Calu3 (cell line): Measurements from ENCODE around the gene CACHD1. TPM values are rescaled to one million over a fixed set of nuclear protein-coding genes. Genes with fewer than 3 reads are reported as not detected.

Source experiments
- BruUV-seq: library from RNA; stranded (reverse); fragments of 400-500 nt; replicated peaks from 2 replicates; lab custom pipeline; 2021; lab: Mats Ljungman, UMichigan
- CTCF ChIA-PET: fragments of 300-600 bp; sonication (Branson Sonifier 250); formaldehyde crosslinking; loops from one replicate; lab custom pipeline; 2022; ENCODE audit warnings: antibody characterized with exemption; lab: Charles Lee
- DNase-seq: peaks from one replicate; pipeline ENCODE4 v3.0.0; 2022
- H3K27ac Mint-ChIP-seq: one replicate; pipeline ENCODE4 v1.8.0; 2022; ENCODE audit warnings: mixed read lengths; ENCODE audit not compliant: unreplicated experiment
- H3K27me3 Mint-ChIP-seq: one replicate; pipeline ENCODE4 v1.8.0; 2022; ENCODE audit warnings: mixed read lengths; ENCODE audit not compliant: unreplicated experiment
- H3K36me3 Mint-ChIP-seq: one replicate; pipeline ENCODE4 v1.8.0; 2022; ENCODE audit warnings: mild to moderate bottlenecking, moderate library complexity, mixed read lengths; ENCODE audit not compliant: insufficient read depth, unreplicated experiment
- H3K4me1 Mint-ChIP-seq: one replicate; pipeline ENCODE4 v1.8.0; 2022; ENCODE audit warnings: mild to moderate bottlenecking, low read depth, mixed read lengths; ENCODE audit not compliant: unreplicated experiment
- H3K4me3 Mint-ChIP-seq: one replicate; pipeline ENCODE4 v1.8.0; 2022; ENCODE audit warnings: mild to moderate bottlenecking, low read depth, moderate library complexity, mixed read lengths; ENCODE audit not compliant: unreplicated experiment
- H3K9me3 Mint-ChIP-seq: one replicate; pipeline ENCODE4 v1.8.0; 2022; ENCODE audit warnings: low read depth, mixed read lengths; ENCODE audit not compliant: unreplicated experiment
- intact Hi-C: fragments of 100-400 bp; cut with micrococcal nuclease; formaldehyde crosslinking; loops from one replicate; pipeline ENCODE4 v1.10.0; 2022; ENCODE audit not compliant: unreplicated experiment
- total RNA-seq: library from RNA; stranded (reverse); gene quantifications from 2 replicates; pipeline ENCODE4 v1.2.3, GENCODE V29; 2022
- TF ChIP-seq, protein P1 (sequence below): fragments of 200-600 bp; IDR thresholded peaks from one replicate; pipeline ENCODE4 v1.8.0; 2022; ENCODE audit warnings: antibody characterized with exemption; ENCODE audit not compliant: unreplicated experiment

Gene CACHD1
- total RNA-seq, 1 experiment from 2014 or later: 3.5 TPM

DNA sequence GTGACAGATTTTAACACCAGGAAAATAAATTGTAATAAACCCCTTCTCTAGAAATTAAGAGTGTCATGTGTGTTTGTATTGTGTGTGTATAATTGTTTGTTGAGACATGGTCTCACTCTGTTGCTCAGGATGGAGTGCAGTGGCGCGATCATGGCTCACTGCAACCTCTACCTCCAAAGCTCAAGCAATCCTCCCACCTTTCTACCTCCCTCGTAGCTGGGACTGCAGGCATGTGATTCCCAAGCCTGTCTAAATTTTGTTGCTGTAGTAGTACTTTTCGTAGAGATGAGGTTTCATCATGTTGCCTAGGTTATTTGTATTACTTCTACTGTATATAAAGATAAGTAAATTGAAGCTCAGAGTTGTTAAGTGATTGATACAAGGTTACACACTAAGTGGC is 206.5 kb downstream of the CACHD1 start:
- no TSS peak for BruUV-seq
- no peak overlapping the region for H3K4me3 Mint-ChIP-seq
- H3K4me1 Mint-ChIP-seq: no peaks in the 10 kb centered on the region
- no peaks in the 10 kb centered on the region for H3K36me3 Mint-ChIP-seq
- no peaks in the 10 kb centered on the region for H3K9me3 Mint-ChIP-seq
- intact Hi-C loops: loop anchor here (10.0 kb wide), 1 partner anchor 172 kb away; no protein-coding TSS in a partner anchor
- H3K27ac Mint-ChIP-seq: no peak overlapping the region
- CTCF ChIA-PET: interaction anchor here (0.6 kb wide), 1 partner anchor 125 kb away, joined by 7 read pairs; no protein-coding TSS in a partner anchor
- no peaks in the 10 kb centered on the region for H3K27me3 Mint-ChIP-seq
- TF ChIP-seq, protein P1, sequence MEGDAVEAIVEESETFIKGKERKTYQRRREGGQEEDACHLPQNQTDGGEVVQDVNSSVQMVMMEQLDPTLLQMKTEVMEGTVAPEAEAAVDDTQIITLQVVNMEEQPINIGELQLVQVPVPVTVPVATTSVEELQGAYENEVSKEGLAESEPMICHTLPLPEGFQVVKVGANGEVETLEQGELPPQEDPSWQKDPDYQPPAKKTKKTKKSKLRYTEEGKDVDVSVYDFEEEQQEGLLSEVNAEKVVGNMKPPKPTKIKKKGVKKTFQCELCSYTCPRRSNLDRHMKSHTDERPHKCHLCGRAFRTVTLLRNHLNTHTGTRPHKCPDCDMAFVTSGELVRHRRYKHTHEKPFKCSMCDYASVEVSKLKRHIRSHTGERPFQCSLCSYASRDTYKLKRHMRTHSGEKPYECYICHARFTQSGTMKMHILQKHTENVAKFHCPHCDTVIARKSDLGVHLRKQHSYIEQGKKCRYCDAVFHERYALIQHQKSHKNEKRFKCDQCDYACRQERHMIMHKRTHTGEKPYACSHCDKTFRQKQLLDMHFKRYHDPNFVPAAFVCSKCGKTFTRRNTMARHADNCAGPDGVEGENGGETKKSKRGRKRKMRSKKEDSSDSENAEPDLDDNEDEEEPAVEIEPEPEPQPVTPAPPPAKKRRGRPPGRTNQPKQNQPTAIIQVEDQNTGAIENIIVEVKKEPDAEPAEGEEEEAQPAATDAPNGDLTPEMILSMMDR: no peak
- DNase-seq: no peak

DNA sequence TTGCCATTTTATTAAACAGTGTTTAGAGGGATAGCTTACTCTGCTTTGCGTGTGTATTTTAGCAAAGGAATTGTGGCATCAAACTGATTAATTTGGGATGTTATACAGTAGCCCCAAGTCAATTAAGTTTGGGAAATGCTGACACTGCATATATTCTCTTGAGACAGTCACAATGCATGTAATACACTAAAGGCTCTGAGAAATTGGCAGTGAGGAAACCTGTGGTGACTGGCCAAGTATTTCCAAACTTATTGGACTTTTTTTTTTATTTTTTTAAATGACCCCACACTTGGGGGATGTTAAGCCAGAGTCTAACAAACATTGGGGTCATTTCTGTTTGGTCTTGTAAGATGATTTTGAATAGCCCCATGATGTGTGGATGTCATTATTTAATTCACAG is 207.6 kb downstream of the CACHD1 start:
- Mint-ChIP-seq H3K9me3 (no peaks in the 10 kb centered on the region), H3K36me3 (no peaks in the 10 kb centered on the region), H3K27me3 (no peaks in the 10 kb centered on the region), H3K27ac (no peak overlapping the region), H3K4me3 (no peak overlapping the region), H3K4me1 (no peaks in the 10 kb centered on the region)
- DNase-seq: no peak
- CTCF ChIA-PET: no interaction called here
- intact Hi-C loops: loop anchor here (10.0 kb wide), 1 partner anchor 173 kb away; no protein-coding TSS in a partner anchor
- BruUV-seq: no TSS peak
- TF ChIP-seq, protein P1: no peak

DNA sequence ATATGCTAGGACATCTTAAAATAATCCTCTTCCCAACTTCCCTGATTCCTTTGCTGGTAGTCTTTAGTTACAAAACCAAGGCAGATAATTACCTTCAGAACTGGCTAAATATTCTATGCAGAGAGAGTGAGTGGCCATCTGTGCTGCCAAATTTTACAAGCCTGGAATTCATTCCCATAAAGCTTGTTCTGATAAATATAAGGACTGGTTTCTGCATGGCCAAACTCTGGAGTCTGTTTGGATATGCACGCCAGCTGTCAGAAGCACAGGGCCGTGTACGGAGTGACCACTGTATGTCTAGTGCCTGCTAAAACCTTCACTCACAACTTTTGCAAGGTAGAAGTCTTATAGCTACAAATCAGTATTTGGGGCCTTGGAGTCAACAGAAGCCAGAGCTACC is 208.4 kb downstream of the CACHD1 start:
- no peaks in the 10 kb centered on the region for H3K36me3 Mint-ChIP-seq
- no TSS peak for BruUV-seq
- TF ChIP-seq, protein P1: no peak
- no peaks in the 10 kb centered on the region for H3K4me1 Mint-ChIP-seq
- H3K27me3 Mint-ChIP-seq: no peaks in the 10 kb centered on the region
- intact Hi-C loops: loop anchor here (10.0 kb wide), 1 partner anchor 174 kb away; no protein-coding TSS in a partner anchor
- DNase-seq: no peak
- H3K9me3 Mint-ChIP-seq: no peaks in the 10 kb centered on the region
- H3K27ac Mint-ChIP-seq: no peak overlapping the region
- H3K4me3 Mint-ChIP-seq: no peak overlapping the region
- CTCF ChIA-PET: no interaction called here

DNA sequence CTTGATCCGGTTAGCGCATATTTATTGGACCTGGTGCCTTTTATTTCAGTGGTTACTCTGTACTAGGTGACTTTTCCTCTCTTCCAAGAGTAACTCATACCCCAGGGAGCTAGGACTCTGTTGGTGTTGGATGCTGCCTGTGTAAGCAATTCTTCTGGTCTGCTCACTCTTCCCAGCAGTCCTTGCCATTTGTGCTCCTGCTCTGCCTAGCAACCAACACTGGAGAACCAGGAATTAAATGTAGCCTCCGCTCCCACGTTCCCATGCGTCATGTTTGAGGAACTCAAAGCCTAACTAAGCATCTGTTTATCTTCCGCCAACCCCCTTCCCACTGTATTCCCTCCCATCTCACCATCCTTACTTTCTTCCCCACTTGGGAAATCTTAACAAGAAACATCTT is 209.2 kb downstream of the CACHD1 start:
- H3K36me3 Mint-ChIP-seq: no peaks in the 10 kb centered on the region

More for the DNA sequence above, 209.2 kb downstream of the CACHD1 start:
- no peak for DNase-seq
- TF ChIP-seq, protein P1: no peak
- Mint-ChIP-seq H3K4me1 (no peaks in the 10 kb centered on the region), H3K9me3 (no peaks in the 10 kb centered on the region), H3K4me3 (no peak overlapping the region), H3K27ac (no peak overlapping the region), H3K27me3 (no peaks in the 10 kb centered on the region)
- CTCF ChIA-PET: interaction anchor here (0.6 kb wide), 1 partner anchor 780 kb away, joined by 3 read pairs; no protein-coding TSS in a partner anchor
- BruUV-seq: no TSS peak
- intact Hi-C loops: loop anchor here (10.0 kb wide), 1 partner anchor 174 kb away; no protein-coding TSS in a partner anchor
